Activated naive CD8-positive, alpha-beta T cell treated with anti-CD3 and anti-CD28 coated beads for 36 hours (primary cell): ENCODE results near the gene LMF1. TPM values are rescaled to one million over a fixed set of nuclear protein-coding genes. Genes with fewer than 3 reads are reported as not detected.

Source experiments
- DNase-seq: peaks from one replicate; pipeline ENCODE4 v3.0.0; 2021
- H3K27ac Mint-ChIP-seq: one replicate; pipeline ENCODE4 v1.8.0; 2022; ENCODE audit warnings: mild to moderate bottlenecking, moderate library complexity, mixed read lengths
- H3K27me3 Mint-ChIP-seq: one replicate; pipeline ENCODE4 v1.8.0; 2022; ENCODE audit warnings: mild to moderate bottlenecking, mixed read lengths
- H3K36me3 Mint-ChIP-seq: one replicate; pipeline ENCODE4 v1.8.0; 2021; ENCODE audit warnings: mild to moderate bottlenecking, mixed read lengths
- H3K4me1 Mint-ChIP-seq: one replicate; pipeline ENCODE4 v1.8.0; 2021; ENCODE audit warnings: mixed read lengths
- H3K4me3 Mint-ChIP-seq: one replicate; pipeline ENCODE4 v1.8.0; 2022; ENCODE audit warnings: mild to moderate bottlenecking, moderate library complexity, mixed read lengths
- H3K9me3 Mint-ChIP-seq: one replicate; pipeline ENCODE4 v1.8.0; 2022; ENCODE audit warnings: mixed read lengths
- total RNA-seq, 2 experiments: library from RNA; stranded (reverse); gene quantifications; one replicate each; pipeline ENCODE4 v1.2.3, GENCODE V29; 2021

Gene LMF1
- total RNA-seq, 2 experiments from 2014 or later, result 7.0 to 8.1 TPM

GRCh38 chr16:928526-928925, 42.3 kb downstream of the LMF1 start:
- Mint-ChIP-seq H3K9me3 (peaks cover 2% of the 10 kb centered on the region), H3K4me1 (no peaks in the 10 kb centered on the region), H3K36me3 (peaks cover 5% of the 10 kb centered on the region), H3K27me3 (no peaks in the 10 kb centered on the region), H3K4me3 (no peak overlapping the region), H3K27ac (no peak overlapping the region)
- DNase-seq, result no peak

DNA sequence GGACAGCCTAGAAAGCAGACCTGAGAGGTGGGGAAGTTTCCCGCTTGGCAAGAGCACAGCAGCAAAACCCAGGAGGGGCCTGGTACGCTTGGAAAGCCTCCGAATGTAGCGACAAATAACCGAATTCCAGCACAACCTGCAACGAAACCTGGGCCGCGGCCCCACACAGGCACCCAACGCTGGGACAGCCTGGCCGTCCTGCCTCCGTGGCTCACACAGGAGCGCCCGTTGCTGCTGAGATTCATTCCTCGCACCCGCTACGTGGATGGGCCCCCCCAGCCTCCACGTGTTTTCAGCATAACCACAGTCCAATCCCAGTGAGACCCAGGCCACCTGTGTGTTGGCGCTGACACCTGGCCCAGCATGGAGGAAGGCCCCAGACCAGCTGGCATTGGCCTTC, 42.9 kb downstream of the LMF1 start:
- no peaks in the 10 kb centered on the region for H3K27me3 Mint-ChIP-seq
- peaks cover 6% of the 10 kb centered on the region for H3K36me3 Mint-ChIP-seq
- no peak for DNase-seq
- H3K27ac Mint-ChIP-seq, result no peak overlapping the region
- no peak overlapping the region for H3K4me3 Mint-ChIP-seq
- H3K9me3 Mint-ChIP-seq, result peaks cover 2% of the 10 kb centered on the region
- no peaks in the 10 kb centered on the region for H3K4me1 Mint-ChIP-seq

GRCh38 chr16:927406-927805, 43.4 kb downstream of the LMF1 start:
- H3K27ac Mint-ChIP-seq, result no peak overlapping the region
- H3K9me3 Mint-ChIP-seq, result peaks cover 2% of the 10 kb centered on the region
- H3K4me1 Mint-ChIP-seq, result no peaks in the 10 kb centered on the region
- H3K36me3 Mint-ChIP-seq, result peaks cover 8% of the 10 kb centered on the region
- no peak for DNase-seq
- no peaks in the 10 kb centered on the region for H3K27me3 Mint-ChIP-seq
- H3K4me3 Mint-ChIP-seq, result no peak overlapping the region

DNA sequence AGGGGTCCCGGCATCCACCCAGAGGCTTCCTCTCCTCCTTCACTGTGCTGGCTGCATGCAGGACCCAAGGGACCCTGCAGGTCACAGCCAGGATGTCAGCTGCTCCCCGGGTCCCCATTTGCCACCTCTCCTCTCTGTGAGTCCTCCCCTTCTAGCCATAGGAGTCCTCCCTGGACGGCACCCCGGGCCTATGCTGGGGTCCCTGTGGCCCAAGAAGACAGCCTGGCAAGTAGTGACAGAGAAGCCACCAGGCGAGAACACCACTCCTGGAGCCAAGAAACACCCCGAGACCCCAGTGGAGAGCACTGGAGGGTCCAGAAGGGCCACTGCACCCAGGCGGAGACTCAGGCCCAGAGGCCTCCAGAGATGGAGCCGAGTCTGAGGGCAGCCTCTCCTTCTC, 44.1 kb downstream of the LMF1 start:
- DNase-seq, result no peak
- H3K4me3 Mint-ChIP-seq, result no peak overlapping the region
- H3K9me3 Mint-ChIP-seq, result peaks cover 2% of the 10 kb centered on the region
- no peaks in the 10 kb centered on the region for H3K27me3 Mint-ChIP-seq
- no peak overlapping the region for H3K27ac Mint-ChIP-seq
- no peaks in the 10 kb centered on the region for H3K4me1 Mint-ChIP-seq
- peaks cover 10% of the 10 kb centered on the region for H3K36me3 Mint-ChIP-seq

DNA sequence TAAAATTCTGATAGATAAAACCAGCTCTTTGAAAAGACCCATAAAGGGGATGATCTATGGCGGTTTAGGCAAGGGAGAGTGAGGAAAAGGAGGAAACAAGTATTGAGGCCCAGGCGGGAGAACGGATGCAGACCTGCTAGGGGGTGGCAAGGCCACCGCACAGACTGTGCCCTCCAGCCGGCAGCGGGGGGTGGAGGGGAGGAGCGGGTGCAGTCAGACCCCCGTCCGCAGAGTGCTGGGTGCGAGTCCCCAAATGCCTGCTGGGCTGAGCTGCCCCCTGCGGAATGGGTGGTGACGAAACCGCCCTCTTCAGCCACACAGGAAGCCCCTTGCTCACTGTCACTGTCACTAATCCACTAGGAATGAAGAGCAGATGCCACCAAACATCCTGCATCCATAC, 46.0 kb downstream of the LMF1 start:
- H3K27me3 Mint-ChIP-seq, result no peaks in the 10 kb centered on the region
- no peaks in the 10 kb centered on the region for H3K4me1 Mint-ChIP-seq
- H3K4me3 Mint-ChIP-seq, result no peak overlapping the region
- no peak overlapping the region for H3K27ac Mint-ChIP-seq
- peaks cover 10% of the 10 kb centered on the region for H3K36me3 Mint-ChIP-seq
- DNase-seq, result no peak
- H3K9me3 Mint-ChIP-seq, result peaks cover 2% of the 10 kb centered on the region

- Mint-ChIP-seq H3K9me3 (peaks cover 2% of the 10 kb centered on the region), H3K4me3 (no peak overlapping the region), H3K27ac (no peak overlapping the region), H3K4me1 (no peaks in the 10 kb centered on the region), H3K27me3 (no peaks in the 10 kb centered on the region), H3K36me3 (peaks cover 10% of the 10 kb centered on the region)
- no peak for DNase-seq
These were observed 46.7 kb downstream of the LMF1 start for GRCh38 chr16:924063-924462.

- no peak overlapping the region for H3K4me3 Mint-ChIP-seq
- no peaks in the 10 kb centered on the region for H3K27me3 Mint-ChIP-seq
- no peaks in the 10 kb centered on the region for H3K4me1 Mint-ChIP-seq
- no peak for DNase-seq
- H3K9me3 Mint-ChIP-seq, result peaks cover 2% of the 10 kb centered on the region
- no peak overlapping the region for H3K27ac Mint-ChIP-seq
- peaks cover 10% of the 10 kb centered on the region for H3K36me3 Mint-ChIP-seq
These were observed 47.6 kb downstream of the LMF1 start for GRCh38 chr16:923184-923583.

DNA sequence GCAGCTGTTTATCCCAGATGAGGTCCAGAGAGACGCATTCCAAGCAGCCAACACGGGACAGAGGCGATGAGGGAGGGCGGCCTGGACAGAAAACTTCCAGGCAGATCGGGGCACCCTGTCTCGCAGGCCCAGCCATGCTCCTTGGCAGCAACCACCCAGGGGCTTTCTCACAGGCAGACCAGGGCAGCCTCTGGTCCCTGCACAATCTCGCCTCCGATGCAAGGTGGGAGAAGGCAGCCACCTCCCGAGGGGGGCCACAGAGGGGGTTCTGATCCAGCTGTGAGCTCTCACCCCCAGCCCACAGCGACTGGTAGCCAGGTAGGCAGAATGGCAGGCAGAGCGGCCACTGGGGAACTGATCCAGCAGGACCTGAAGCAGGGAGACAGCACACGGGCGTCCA, 48.7 kb downstream of the LMF1 start:
- Mint-ChIP-seq H3K36me3 (peaks cover 10% of the 10 kb centered on the region), H3K27me3 (no peaks in the 10 kb centered on the region), H3K4me3 (no peak overlapping the region), H3K27ac (no peak overlapping the region), H3K4me1 (no peaks in the 10 kb centered on the region), H3K9me3 (peaks cover 2% of the 10 kb centered on the region)
- DNase-seq, result no peak

GRCh38 chr16:921321-921905, 49.4 kb downstream of the LMF1 start:
- no peak for DNase-seq
- Mint-ChIP-seq H3K27ac (no peak overlapping the region), H3K4me1 (no peaks in the 10 kb centered on the region), H3K36me3 (peaks cover 9% of the 10 kb centered on the region), H3K4me3 (no peak overlapping the region), H3K9me3 (peaks cover 2% of the 10 kb centered on the region), H3K27me3 (no peaks in the 10 kb centered on the region)

- DNase-seq, result no peak
These were observed 50.1 kb downstream of the LMF1 start for GRCh38 chr16:920717-921116.

GRCh38 chr16:920051-920681, 50.6 kb downstream of the LMF1 start:
- no peaks in the 10 kb centered on the region for H3K9me3 Mint-ChIP-seq
- peaks cover 5% of the 10 kb centered on the region for H3K36me3 Mint-ChIP-seq
- no peaks in the 10 kb centered on the region for H3K4me1 Mint-ChIP-seq
- H3K27ac Mint-ChIP-seq, result no peak overlapping the region
- H3K4me3 Mint-ChIP-seq, result no peak overlapping the region
- no peaks in the 10 kb centered on the region for H3K27me3 Mint-ChIP-seq
- no peak for DNase-seq

More at GRCh38 chr16:920717-921116, 50.1 kb downstream of the LMF1 start:
- H3K27me3 Mint-ChIP-seq, result no peaks in the 10 kb centered on the region
- H3K4me3 Mint-ChIP-seq, result no peak overlapping the region
- H3K27ac Mint-ChIP-seq, result no peak overlapping the region
- no peaks in the 10 kb centered on the region for H3K9me3 Mint-ChIP-seq
- H3K36me3 Mint-ChIP-seq, result peaks cover 5% of the 10 kb centered on the region
- H3K4me1 Mint-ChIP-seq, result no peaks in the 10 kb centered on the region

- peaks cover 5% of the 10 kb centered on the region for H3K36me3 Mint-ChIP-seq
- no peaks in the 10 kb centered on the region for H3K27me3 Mint-ChIP-seq
- H3K9me3 Mint-ChIP-seq, result no peaks in the 10 kb centered on the region
- no peak overlapping the region for H3K27ac Mint-ChIP-seq
- no peaks in the 10 kb centered on the region for H3K4me1 Mint-ChIP-seq
- no peak for DNase-seq
- no peak overlapping the region for H3K4me3 Mint-ChIP-seq
These were observed 51.1 kb downstream of the LMF1 start for GRCh38 chr16:919658-920050.

DNA sequence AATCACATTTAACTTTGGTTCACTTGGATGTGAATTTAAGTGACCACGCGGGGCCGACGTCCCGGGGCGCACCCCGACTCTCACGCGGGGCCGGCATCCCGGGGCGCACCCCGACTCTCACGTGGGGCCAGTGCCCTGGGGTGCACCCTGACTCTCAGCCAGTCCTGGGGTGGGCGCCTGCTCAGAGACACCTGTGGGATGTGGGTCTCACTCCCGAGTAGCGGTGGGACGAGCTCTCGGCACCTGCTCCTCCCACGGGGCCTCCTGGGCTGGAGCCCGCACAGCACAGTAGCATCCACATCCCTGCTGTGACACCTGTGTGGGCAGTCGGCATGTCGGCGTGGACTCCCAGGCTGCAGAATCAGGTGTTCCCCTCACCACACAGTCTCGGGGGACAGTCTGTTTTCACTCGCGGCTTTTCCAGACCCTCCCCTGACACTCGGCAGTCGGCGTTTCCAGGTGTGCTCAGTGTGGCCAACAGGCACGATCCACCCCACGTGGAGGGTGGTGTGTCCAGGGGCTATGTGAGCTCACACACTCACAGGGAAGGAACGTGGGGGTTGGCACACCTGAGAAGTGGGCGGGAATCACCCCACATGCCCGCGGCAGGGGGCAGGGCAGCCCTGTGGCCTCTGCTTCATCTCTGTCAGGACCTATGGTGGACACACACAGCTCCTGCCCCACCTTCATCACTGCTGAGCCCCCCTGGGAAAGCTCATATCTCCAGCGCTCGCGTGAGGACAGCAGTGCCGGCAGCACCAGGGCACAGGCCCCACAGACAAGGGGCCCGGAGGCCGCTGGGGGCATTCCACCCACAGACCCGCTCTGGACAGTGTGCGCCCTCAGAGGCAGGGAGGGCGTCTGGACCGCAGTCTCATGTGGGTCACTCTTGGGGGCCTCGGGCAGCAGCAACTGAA, 51.8 kb downstream of the LMF1 start:
- no peaks in the 10 kb centered on the region for H3K9me3 Mint-ChIP-seq
- no peaks in the 10 kb centered on the region for H3K4me1 Mint-ChIP-seq
- peaks cover 5% of the 10 kb centered on the region for H3K36me3 Mint-ChIP-seq
- no peak for DNase-seq
- H3K27ac Mint-ChIP-seq, result no peak overlapping the region
- no peaks in the 10 kb centered on the region for H3K27me3 Mint-ChIP-seq
- H3K4me3 Mint-ChIP-seq, result no peak overlapping the region

GRCh38 chr16:918068-918467, 52.7 kb downstream of the LMF1 start:
- no peak overlapping the region for H3K4me3 Mint-ChIP-seq
- no peaks in the 10 kb centered on the region for H3K9me3 Mint-ChIP-seq
- DNase-seq, result no peak
- peaks cover 4% of the 10 kb centered on the region for H3K36me3 Mint-ChIP-seq
- H3K27me3 Mint-ChIP-seq, result no peaks in the 10 kb centered on the region
- H3K4me1 Mint-ChIP-seq, result no peaks in the 10 kb centered on the region
- no peak overlapping the region for H3K27ac Mint-ChIP-seq

GRCh38 chr16:917591-918061, 53.2 kb downstream of the LMF1 start:
- DNase-seq, result no peak
- H3K27ac Mint-ChIP-seq, result no peak overlapping the region
- H3K4me3 Mint-ChIP-seq, result no peak overlapping the region
- H3K4me1 Mint-ChIP-seq, result no peaks in the 10 kb centered on the region
- H3K9me3 Mint-ChIP-seq, result no peaks in the 10 kb centered on the region
- peaks cover 4% of the 10 kb centered on the region for H3K36me3 Mint-ChIP-seq
- no peaks in the 10 kb centered on the region for H3K27me3 Mint-ChIP-seq
